RWPE1 (cell line): ENCODE measurements around the gene SIRT7.

Source experiments
- CTCF ChIA-PET: fragments of 350-600 bp; sonication (Branson Sonifier 250); formaldehyde crosslinking; extraction: SDS; loops from one replicate; lab custom pipeline; 2021; lab: Yijun Ruan, JAX
- POLR2A ChIA-PET: fragments of 400-600 bp; formaldehyde crosslinking; extraction: SDS; loops from one replicate; lab custom pipeline; 2020; ENCODE audit warnings: antibody characterized with exemption; ENCODE audit not compliant: low non-redundant PET; lab: Yijun Ruan, JAX
- DNase-seq: peaks from one replicate; pipeline ENCODE4 v3.0.0; 2012; ENCODE audit warnings: low spot score
- H3K27ac ChIP-seq: fragments of 450-650 bp; 2 replicates; pipeline ENCODE4 v1.5.1; 2017
- TF ChIP-seq, protein P1 (sequence below): fragments of 450-650 bp; conservative IDR thresholded peaks from 2 replicates; pipeline ENCODE4 v1.5.1; 2017; ENCODE audit warnings: low read depth, mild to moderate bottlenecking

Gene SIRT7

GRCh38 chr17:81895400-81895799 lies 22.6 kb downstream of the SIRT7 start:
- H3K27ac ChIP-seq, result peak overlapping the region; percentile 92
- TF ChIP-seq, protein P1, sequence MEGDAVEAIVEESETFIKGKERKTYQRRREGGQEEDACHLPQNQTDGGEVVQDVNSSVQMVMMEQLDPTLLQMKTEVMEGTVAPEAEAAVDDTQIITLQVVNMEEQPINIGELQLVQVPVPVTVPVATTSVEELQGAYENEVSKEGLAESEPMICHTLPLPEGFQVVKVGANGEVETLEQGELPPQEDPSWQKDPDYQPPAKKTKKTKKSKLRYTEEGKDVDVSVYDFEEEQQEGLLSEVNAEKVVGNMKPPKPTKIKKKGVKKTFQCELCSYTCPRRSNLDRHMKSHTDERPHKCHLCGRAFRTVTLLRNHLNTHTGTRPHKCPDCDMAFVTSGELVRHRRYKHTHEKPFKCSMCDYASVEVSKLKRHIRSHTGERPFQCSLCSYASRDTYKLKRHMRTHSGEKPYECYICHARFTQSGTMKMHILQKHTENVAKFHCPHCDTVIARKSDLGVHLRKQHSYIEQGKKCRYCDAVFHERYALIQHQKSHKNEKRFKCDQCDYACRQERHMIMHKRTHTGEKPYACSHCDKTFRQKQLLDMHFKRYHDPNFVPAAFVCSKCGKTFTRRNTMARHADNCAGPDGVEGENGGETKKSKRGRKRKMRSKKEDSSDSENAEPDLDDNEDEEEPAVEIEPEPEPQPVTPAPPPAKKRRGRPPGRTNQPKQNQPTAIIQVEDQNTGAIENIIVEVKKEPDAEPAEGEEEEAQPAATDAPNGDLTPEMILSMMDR, result no peak
- CTCF ChIA-PET, result no interaction called here
- POLR2A ChIA-PET, result no interaction called here
- DNase-seq, result no peak

- ChIA-PET POLR2A (no interaction called here), CTCF (no interaction called here)
- no peak for DNase-seq
- peak overlapping the region; percentile 98 for H3K27ac ChIP-seq
- TF ChIP-seq, protein P1, result no peak
Measured at GRCh38 chr17:81891303-81891552, 26.7 kb downstream of the SIRT7 start.

DNA sequence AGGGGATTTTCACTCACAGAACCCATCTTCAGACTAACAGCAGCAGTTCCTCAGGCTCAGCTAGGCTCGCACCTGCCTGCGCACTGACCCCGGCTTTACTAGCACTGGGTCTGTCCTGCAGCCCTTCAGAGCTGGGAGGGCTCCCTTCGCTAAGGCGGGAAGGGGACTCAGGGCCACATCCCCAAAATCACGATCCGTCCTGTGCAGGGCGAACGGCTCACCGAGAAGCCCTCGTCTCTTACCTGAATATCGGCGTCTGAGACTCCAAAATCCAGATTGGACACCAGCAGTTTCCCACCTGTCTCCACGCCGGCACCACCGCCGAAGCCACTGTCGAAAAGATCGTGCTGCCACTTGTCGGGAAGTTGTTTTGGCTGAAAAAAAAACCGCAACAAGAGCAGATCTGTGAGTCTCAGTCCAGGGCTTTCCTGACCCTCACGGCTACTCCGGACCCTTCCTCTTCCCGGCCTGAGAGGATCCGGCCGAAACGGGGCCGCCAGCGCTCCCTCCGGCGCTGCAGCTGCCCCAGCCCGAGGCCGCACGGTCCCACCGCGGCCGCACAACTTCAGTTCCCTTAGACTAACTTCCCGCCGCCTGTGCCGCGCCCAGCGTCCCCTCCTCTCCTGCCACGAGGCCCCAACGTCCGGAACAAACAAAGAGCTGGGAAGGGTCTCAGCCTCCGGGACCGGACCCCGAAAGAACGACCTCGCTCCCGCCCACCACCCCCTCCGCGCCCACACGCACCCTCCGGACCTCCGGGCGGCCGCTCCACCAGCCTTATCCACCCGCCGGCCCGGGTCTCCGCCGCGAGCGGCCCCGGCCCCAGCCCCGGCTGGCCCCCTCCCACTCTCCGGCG lies 27.3 kb downstream of the SIRT7 start:
- no peak for DNase-seq
- peak overlapping the region; percentile 98 for H3K27ac ChIP-seq
- ChIA-PET CTCF (no interaction called here), POLR2A (no interaction called here)
- TF ChIP-seq, protein P1, result no peak

DNA sequence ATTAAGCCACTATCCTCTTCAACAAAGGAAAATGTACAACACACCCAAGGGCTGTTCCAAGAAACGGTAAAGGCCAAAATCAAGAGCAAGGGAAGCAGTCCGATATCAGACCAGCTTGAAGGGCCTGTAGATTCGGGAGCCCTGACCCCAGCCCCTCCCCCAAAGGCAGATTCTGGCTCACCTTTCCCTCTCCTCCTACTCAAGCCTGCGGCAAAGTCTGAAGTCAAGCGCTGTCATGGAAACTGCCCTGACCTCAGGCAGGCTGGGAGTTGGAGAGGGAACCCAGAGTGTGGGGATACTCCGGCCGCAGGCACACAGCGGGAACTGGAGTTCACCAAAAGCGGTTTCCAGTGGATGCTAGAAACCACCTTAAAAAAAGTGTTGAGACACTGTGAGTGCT lies 28.4 kb downstream of the SIRT7 start:
- H3K27ac ChIP-seq, result peak overlapping the region; percentile 98
- ChIA-PET POLR2A (no interaction called here), CTCF (no interaction called here)
- TF ChIP-seq, protein P1, result no peak
- DNase-seq, result no peak

DNA sequence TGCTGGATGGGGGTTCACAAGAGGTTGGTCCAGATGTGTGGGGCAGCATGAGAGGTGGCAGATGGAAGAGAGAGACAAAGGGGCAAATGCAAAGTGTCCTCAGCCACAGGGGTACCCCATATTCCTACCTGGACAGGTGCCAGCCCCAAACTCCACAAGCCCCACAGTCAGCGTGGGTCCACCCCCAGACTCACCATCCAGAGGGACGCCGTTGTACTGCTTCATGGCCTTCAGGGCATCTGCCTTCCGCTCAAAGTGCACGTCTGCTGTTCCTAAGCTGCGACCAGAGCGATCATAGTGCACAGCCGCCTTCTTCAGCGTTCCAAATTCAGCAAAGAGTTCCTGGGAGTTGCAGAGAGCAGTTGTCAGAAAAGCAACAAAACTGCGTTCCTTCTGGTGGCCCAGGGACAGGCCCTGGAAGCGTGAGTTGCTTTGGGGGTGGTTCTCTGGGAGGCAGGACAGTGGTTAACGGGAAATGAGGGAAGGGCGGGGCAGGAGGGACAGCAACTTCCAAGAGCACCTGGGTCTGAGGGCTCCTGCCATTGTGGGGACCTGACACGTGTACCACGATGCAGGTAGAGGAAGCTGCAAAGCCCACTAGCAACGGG lies 28.9 kb downstream of the SIRT7 start:
- POLR2A ChIA-PET, result no interaction called here
- CTCF ChIA-PET, result no interaction called here

GRCh38 chr17:81888105-81888987 lies 29.6 kb downstream of the SIRT7 start:
- no peak for DNase-seq
- TF ChIP-seq, protein P1, result no peak
- peak overlapping the region; percentile 98 for H3K27ac ChIP-seq
- CTCF ChIA-PET, result no interaction called here
- POLR2A ChIA-PET, result no interaction called here

More for the DNA sequence above, 28.9 kb downstream of the SIRT7 start:
- DNase-seq, result no peak
- TF ChIP-seq, protein P1, result no peak
- H3K27ac ChIP-seq, result peak overlapping the region; percentile 98
